ENCODE results near the gene LSM4. TPM values are rescaled to one million over a fixed set of nuclear protein-coding genes. Genes with fewer than 3 reads are reported as not detected.

The LSM4 gene
- polyA plus RNA-seq, 2 donors: 96.9 to 113 TPM

DNA sequence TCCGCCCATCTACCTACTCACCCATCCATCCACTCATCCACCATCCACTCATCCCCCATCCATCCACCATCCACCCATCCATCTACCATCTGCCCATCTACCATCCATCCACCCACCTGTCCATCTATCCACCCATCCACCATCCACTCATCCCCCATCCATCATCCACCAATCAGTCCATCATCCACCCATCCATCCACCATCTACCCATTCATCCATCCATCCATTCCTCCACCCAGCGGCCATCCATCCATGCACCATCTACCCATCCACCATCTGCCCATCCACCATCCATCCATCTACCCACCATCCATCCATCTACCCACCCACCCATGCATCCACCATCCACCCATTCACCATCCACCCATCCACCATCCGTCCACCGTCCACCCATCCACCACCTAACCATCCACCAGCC is 27.8 kb downstream of the LSM4 start:
- Histone ChIP-seq H3K4me1 (ENCODE audit: control insufficient read depth in 2 of 2, insufficient read depth in 2 of 2, low read length in 1 of 2) (peaks cover 0 to 2% of the 10 kb centered on the region in 2 donors), H3K4me3 (ENCODE audit: low read depth in 1 of 2, low read length in 2 of 2) (no peak overlapping the region), H3K36me3 (ENCODE audit: control insufficient read depth in 2 of 2, insufficient read depth in 2 of 2, low read length in 1 of 2) (no peaks in the 10 kb centered on the region), H3K27me3 (ENCODE audit: control insufficient read depth in 1 of 2, insufficient read depth in 2 of 2, low read length in 2 of 2) (no peaks in the 10 kb centered on the region), H3K27ac (ENCODE audit: low read depth in 2 of 2, low read length in 1 of 2) (peak overlapping the region in 1 of 2 donors; percentile 22), H3K9me3 (ENCODE audit: control insufficient read depth in 2 of 2, insufficient read depth in 1 of 2, low read depth in 1 of 2, low read length in 1 of 2) (peaks cover 0 to 2% of the 10 kb centered on the region in 2 donors)
- WGBS, 2 donors: 93% methylated on average over 4 of the region's 4 CpGs

DNA sequence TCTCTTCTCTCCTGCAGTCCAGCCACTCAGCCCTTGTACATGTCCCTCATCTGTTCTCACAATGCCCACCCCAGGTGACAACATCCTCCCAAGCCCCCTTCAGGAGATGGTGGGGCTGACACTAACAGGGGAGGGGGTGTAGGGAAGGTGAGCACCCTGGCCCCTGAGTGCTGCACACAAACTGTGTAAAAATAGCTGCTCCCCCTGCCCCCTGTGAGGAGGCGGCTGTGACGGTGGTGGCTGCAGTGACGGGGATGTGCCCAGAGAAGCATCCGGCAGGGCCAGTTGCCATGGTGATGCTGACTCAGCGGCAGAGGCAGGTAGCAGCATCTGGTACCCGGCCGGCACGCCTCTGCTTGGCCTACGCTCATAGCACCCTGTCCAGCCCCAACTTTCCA is 28.4 kb downstream of the LSM4 start:
- WGBS, 2 donors: 28 to 38% methylated on average over 9 of the region's 9 CpGs
- Histone ChIP-seq H3K4me1 (ENCODE audit: control insufficient read depth in 2 of 2, insufficient read depth in 2 of 2, low read length in 1 of 2) (peaks cover 0 to 2% of the 10 kb centered on the region in 2 donors), H3K9me3 (ENCODE audit: control insufficient read depth in 2 of 2, insufficient read depth in 1 of 2, low read depth in 1 of 2, low read length in 1 of 2) (peaks cover 0 to 2% of the 10 kb centered on the region in 2 donors), H3K27ac (ENCODE audit: low read depth in 2 of 2, low read length in 1 of 2) (peak overlapping the region; percentile 30 to 98), H3K4me3 (ENCODE audit: low read depth in 1 of 2, low read length in 2 of 2) (no peak overlapping the region), H3K36me3 (ENCODE audit: control insufficient read depth in 2 of 2, insufficient read depth in 2 of 2, low read length in 1 of 2) (no peaks in the 10 kb centered on the region), H3K27me3 (ENCODE audit: control insufficient read depth in 1 of 2, insufficient read depth in 2 of 2, low read length in 2 of 2) (no peaks in the 10 kb centered on the region)

DNA sequence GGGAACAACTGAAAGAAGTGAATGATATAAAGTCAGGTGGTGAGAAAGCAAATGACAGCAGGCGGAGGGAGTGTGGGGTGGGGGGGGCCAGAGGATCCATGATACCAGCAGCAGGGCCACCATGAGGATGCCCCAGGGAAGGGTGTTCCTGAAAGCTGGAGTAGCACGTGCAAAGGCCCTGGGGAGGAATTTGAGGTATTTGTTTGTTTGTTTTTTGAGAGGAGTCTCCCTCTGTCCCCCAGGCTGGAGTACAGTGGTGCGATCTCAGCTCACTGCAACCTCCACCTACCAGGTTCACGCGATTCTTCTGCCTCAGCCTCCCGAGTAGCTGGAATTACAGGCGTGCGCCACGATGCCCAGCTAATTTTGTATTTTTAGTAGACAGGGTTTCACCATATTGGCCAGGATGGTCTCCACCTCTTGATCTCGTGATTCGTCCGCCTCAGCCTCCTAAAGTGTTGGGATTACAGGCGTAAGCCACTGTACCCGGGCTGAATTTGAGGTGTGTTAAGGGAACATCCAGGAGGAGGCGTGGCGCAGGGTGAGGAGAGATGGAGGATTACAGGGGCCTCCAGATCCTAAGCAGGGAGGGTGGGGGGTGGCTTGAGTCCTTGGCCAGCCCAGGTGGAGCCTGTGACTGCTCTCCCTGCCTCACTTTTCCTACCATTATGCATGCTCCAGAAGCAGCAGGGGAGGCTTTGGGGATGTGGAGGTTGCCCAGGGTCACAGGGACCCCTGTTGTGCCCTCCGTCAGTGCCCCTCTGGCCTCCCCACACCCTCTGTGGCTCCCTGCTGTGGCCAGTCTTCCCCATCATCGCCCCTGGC is 29.0 kb downstream of the LSM4 start:
- Histone ChIP-seq H3K36me3 (ENCODE audit: control insufficient read depth in 2 of 2, insufficient read depth in 2 of 2, low read length in 1 of 2) (no peaks in the 10 kb centered on the region), H3K4me1 (ENCODE audit: control insufficient read depth in 2 of 2, insufficient read depth in 2 of 2, low read length in 1 of 2) (peaks cover 0 to 2% of the 10 kb centered on the region in 2 donors), H3K4me3 (ENCODE audit: low read depth in 1 of 2, low read length in 2 of 2) (no peak overlapping the region), H3K9me3 (ENCODE audit: control insufficient read depth in 2 of 2, insufficient read depth in 1 of 2, low read depth in 1 of 2, low read length in 1 of 2) (peaks cover 0 to 2% of the 10 kb centered on the region in 2 donors), H3K27ac (ENCODE audit: low read depth in 2 of 2, low read length in 1 of 2) (peak overlapping the region; percentile 95 to 98), H3K27me3 (ENCODE audit: control insufficient read depth in 1 of 2, insufficient read depth in 2 of 2, low read length in 2 of 2) (no peaks in the 10 kb centered on the region)
- WGBS, 2 donors: 61 to 64% methylated on average over 18 of the region's 18 CpGs

DNA sequence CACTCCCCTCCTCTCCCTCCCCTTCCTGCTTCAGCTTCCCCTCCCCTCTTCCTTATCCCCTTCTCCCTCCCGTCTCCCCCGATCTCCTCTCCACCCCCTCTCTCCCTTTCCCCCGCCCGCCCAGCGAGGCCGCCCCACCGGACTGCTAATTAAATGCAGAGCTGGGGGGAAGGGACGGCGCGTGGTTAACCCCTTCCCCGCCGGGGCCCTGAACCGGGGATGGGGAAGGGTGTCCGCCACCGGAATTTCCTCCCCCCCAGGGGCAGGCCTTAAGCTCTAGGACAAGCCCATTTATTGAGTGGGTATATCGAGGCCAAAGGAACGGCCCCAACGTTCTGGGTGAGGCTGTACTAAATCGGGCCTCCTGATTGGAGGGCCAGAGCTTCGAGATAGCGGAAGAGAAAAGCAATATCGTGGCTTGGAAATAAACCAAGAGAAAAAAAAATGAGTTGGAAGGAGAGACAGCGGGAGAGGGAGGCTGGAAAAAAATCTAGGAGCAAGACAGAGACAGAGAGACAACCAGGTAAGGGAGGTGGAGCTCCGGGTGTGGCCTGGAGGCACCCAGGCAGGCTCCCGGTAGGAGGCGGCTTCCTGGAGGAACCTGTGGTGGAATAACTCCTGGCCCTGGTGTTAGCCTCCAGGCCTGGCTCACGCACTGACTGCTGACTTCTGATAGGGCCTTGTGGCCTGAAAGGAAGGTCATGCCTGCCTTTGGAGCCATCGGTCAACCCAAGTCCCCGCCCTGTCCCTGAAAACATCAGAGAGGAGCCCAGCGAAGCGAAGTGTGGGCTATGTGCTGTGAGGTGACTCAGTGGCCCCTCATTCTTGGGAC is 29.9 kb downstream of the LSM4 start:
- peaks cover 0 to 2% of the 10 kb centered on the region in 2 donors for H3K4me1 ChIP-seq (ENCODE audit: control insufficient read depth in 2 of 2, insufficient read depth in 2 of 2, low read length in 1 of 2)
- H3K36me3 ChIP-seq (ENCODE audit: control insufficient read depth in 2 of 2, insufficient read depth in 2 of 2, low read length in 1 of 2): no peaks in the 10 kb centered on the region
- peak overlapping the region; percentile 95 to 98 for H3K27ac ChIP-seq (ENCODE audit: low read depth in 2 of 2, low read length in 1 of 2)
- peaks cover 0 to 2% of the 10 kb centered on the region in 2 donors for H3K9me3 ChIP-seq (ENCODE audit: control insufficient read depth in 2 of 2, insufficient read depth in 1 of 2, low read depth in 1 of 2, low read length in 1 of 2)
- H3K4me3 ChIP-seq (ENCODE audit: low read depth in 1 of 2, low read length in 2 of 2): peak overlapping the region; percentile 53 to 67
- H3K27me3 ChIP-seq (ENCODE audit: control insufficient read depth in 1 of 2, insufficient read depth in 2 of 2, low read length in 2 of 2): no peaks in the 10 kb centered on the region
- 10% methylated on average over 26 to 31 of the region's 31 CpGs for WGBS, 2 donors

DNA sequence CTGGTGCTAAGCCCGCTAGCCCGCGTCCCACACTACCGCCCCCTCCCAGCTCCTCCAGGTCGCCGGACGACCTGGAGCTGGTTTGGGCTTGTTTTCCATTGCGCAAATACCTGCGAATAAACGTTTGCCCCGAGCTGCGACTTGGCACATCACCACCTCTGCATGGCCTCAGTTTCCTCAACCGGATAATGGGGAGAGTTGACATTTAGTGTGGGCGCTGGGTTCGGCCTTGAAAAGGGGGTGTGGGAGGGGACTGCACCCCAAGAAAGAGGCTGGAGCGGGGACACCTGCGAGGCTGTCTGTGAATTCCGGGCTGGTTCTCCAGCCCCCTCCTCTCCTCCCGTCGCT is 30.4 kb downstream of the LSM4 start:
- 0 to 1% methylated on average over 19 to 20 of the region's 20 CpGs for WGBS, 2 donors
- Histone ChIP-seq H3K27me3 (ENCODE audit: control insufficient read depth in 1 of 2, insufficient read depth in 2 of 2, low read length in 2 of 2) (no peaks in the 10 kb centered on the region), H3K4me1 (ENCODE audit: control insufficient read depth in 2 of 2, insufficient read depth in 2 of 2, low read length in 1 of 2) (peaks cover 0 to 2% of the 10 kb centered on the region in 2 donors), H3K27ac (ENCODE audit: low read depth in 2 of 2, low read length in 1 of 2) (peak overlapping the region; percentile 95 to 98), H3K36me3 (ENCODE audit: control insufficient read depth in 2 of 2, insufficient read depth in 2 of 2, low read length in 1 of 2) (no peaks in the 10 kb centered on the region), H3K9me3 (ENCODE audit: control insufficient read depth in 2 of 2, insufficient read depth in 1 of 2, low read depth in 1 of 2, low read length in 1 of 2) (peaks cover 0 to 2% of the 10 kb centered on the region in 2 donors), H3K4me3 (ENCODE audit: low read depth in 1 of 2, low read length in 2 of 2) (peak overlapping the region; percentile 53 to 67)

DNA sequence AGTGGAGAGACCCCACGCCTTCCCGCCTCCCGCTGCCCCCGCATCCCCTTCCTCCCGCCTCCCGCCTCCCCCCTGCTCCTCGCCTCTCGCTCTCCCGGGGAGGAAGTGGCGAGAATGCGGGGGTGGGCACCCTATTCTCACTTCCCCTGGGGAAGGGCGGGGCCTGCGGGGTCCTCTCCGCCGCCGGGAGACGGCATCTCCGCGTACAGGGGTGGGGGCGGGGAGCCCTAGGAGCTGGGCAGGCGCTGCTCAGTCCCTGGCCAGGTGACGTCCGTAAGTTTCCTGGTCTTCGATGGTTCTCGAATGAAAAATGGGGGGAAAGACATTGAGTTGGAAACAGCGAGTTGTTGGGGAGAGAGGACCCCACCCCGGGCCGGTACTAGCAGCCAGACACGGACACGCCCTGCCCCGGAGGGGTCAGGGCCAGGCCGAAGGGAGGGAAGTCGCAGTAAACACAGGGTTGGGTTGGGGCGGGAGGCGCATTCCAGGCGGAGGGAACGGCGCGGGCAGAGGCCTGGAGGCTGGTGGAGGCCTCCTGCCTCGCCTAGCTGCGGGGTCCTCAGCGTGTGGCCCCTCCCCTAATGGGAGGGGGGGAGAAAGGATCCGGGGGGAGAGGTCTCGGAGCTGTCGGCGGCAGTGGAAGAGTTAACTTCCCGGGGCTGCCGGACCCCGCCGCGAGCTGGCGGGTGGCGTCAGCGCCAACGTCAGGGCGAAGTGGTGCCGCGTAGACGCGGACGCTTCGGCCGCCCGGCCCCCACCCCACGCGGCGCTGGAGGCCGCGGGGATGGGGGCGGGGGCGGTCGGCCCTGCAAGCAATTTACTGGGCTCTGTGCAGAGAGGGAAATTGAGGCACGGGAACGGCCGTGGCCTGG is 31.1 kb downstream of the LSM4 start:
- WGBS, 2 donors: 0 to 1% methylated on average over 61 to 75 of the region's 75 CpGs
- Histone ChIP-seq H3K4me3 (ENCODE audit: low read depth in 1 of 2, low read length in 2 of 2) (peak overlapping the region; percentile 53 to 67), H3K27me3 (ENCODE audit: control insufficient read depth in 1 of 2, insufficient read depth in 2 of 2, low read length in 2 of 2) (no peaks in the 10 kb centered on the region), H3K27ac (ENCODE audit: low read depth in 2 of 2, low read length in 1 of 2) (peak overlapping the region; percentile 95 to 98), H3K9me3 (ENCODE audit: control insufficient read depth in 2 of 2, insufficient read depth in 1 of 2, low read depth in 1 of 2, low read length in 1 of 2) (peaks cover 0 to 2% of the 10 kb centered on the region in 2 donors), H3K36me3 (ENCODE audit: control insufficient read depth in 2 of 2, insufficient read depth in 2 of 2, low read length in 1 of 2) (no peaks in the 10 kb centered on the region), H3K4me1 (ENCODE audit: control insufficient read depth in 2 of 2, insufficient read depth in 2 of 2, low read length in 1 of 2) (peaks cover 4 to 6% of the 10 kb centered on the region in 2 donors)

DNA sequence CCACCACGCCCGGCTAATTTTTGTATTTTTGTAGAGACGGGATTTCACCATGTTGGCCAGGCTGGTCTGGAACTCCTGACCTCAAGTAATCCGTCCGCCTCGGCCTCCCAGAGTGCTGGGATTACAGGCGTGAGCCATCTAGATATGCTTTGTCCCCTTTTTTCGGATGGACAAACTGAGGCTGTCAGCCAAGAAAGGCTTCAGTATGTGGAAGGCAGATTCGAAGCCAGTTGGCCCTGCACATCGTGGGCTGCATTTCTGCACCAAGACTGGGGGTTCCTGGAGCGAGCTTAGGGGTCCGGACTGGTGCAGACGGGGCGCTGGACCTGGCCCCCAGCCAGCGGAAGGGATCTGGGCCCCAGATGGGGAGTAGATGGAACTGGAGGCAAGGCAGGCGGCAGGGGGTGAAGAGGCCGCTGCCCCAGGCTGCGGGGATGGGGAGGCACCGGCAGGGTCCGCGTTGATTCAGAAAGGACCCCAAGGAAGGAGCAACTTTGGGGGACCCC is 31.8 kb downstream of the LSM4 start:
- Histone ChIP-seq H3K4me1 (ENCODE audit: control insufficient read depth in 2 of 2, insufficient read depth in 2 of 2, low read length in 1 of 2) (peaks cover 5 to 6% of the 10 kb centered on the region in 2 donors), H3K27ac (ENCODE audit: low read depth in 2 of 2, low read length in 1 of 2) (peak overlapping the region; percentile 95 to 98), H3K4me3 (ENCODE audit: low read depth in 1 of 2, low read length in 2 of 2) (peak overlapping the region; percentile 53 to 67)

DNA sequence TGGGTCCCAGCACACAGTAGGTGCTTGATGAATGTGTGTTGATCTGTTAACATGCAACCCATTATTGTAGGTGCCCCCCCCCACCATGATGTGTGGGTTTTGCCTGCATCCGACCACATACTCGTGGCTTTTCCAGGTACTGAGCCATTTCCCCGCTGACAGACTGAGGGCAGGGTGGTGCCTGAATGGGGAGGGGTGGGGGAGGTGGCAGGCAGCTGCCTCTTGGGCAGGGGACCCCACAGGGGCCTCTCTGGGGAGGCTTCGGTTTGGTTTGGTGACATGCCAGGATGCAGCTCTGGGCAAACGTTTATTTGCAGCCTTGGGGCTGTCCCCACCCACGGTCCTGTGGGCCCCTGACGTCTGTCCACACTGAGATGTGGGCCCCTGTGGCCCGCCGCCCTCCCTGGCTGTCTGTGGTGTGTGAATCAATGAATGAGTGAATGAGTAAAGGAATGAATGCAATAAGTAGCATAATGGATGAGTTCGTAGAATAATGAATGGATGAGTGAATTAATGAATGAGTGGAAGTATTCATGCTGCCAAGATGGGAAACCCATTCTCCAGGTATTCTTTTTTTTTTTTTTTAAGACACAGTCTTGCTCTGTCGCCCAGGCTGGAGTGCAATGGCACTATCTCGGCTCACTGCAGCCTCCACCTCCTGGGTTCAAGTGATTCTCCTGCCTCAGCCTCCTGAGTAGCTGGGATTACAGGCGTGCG is 32.4 kb downstream of the LSM4 start:
- H3K4me3 ChIP-seq (ENCODE audit: low read depth in 1 of 2, low read length in 2 of 2): no peak overlapping the region
- H3K36me3 ChIP-seq (ENCODE audit: control insufficient read depth in 2 of 2, insufficient read depth in 2 of 2, low read length in 1 of 2): no peaks in the 10 kb centered on the region
- H3K4me1 ChIP-seq (ENCODE audit: control insufficient read depth in 2 of 2, insufficient read depth in 2 of 2, low read length in 1 of 2): peaks cover 5 to 6% of the 10 kb centered on the region in 2 donors
- H3K27ac ChIP-seq (ENCODE audit: low read depth in 2 of 2, low read length in 1 of 2): peak overlapping the region; percentile 20 to 70
- H3K27me3 ChIP-seq (ENCODE audit: control insufficient read depth in 1 of 2, insufficient read depth in 2 of 2, low read length in 2 of 2): no peaks in the 10 kb centered on the region
- 31 to 38% methylated on average over 14 of the region's 14 CpGs for WGBS, 2 donors
- peaks cover 0 to 2% of the 10 kb centered on the region in 2 donors for H3K9me3 ChIP-seq (ENCODE audit: control insufficient read depth in 2 of 2, insufficient read depth in 1 of 2, low read depth in 1 of 2, low read length in 1 of 2)

More for the DNA sequence above, 31.8 kb downstream of the LSM4 start:
- Histone ChIP-seq H3K27me3 (ENCODE audit: control insufficient read depth in 1 of 2, insufficient read depth in 2 of 2, low read length in 2 of 2) (no peaks in the 10 kb centered on the region), H3K36me3 (ENCODE audit: control insufficient read depth in 2 of 2, insufficient read depth in 2 of 2, low read length in 1 of 2) (no peaks in the 10 kb centered on the region), H3K9me3 (ENCODE audit: control insufficient read depth in 2 of 2, insufficient read depth in 1 of 2, low read depth in 1 of 2, low read length in 1 of 2) (peaks cover 0 to 2% of the 10 kb centered on the region in 2 donors)
- 48 to 52% methylated on average over 21 of the region's 21 CpGs for WGBS, 2 donors

Measured in esophagus (tissue), 2 donors.